Glomerular endothelial cell (primary cell): ENCODE results near the gene EXD3. TPM values are rescaled to one million over a fixed set of nuclear protein-coding genes. Genes with fewer than 3 reads are reported as not detected.

Experiments
- DNase-seq: peaks from one replicate; pipeline ENCODE4 v3.0.0-alpha.2; 2011; ENCODE audit warnings: low read depth, low spot score; ENCODE audit errors: extremely low read depth
- total RNA-seq: library from RNA; depleted of rRNA; stranded (reverse); fragments of >200 nt; gene quantifications from 2 replicates; pipeline ENCODE4 v1.2.3, GENCODE V29; 2015

EXD3 gene
- total RNA-seq, 1 donor from 2014 or later = 32.6 TPM

- no peak for DNase-seq
Measured at GRCh38 chr9:137323531-137324331, 99.2 kb downstream of the EXD3 start.

- DNase-seq = no peak
Measured at GRCh38 chr9:137321726-137322361, 101.1 kb downstream of the EXD3 start.

GRCh38 chr9:137320555-137321384 lies 102.2 kb downstream of the EXD3 start:
- no peak for DNase-seq

GRCh38 chr9:137319739-137320551 lies 103.0 kb downstream of the EXD3 start:
- no peak for DNase-seq

- no peak for DNase-seq
Measured at GRCh38 chr9:137319011-137319738, 103.8 kb downstream of the EXD3 start.

GRCh38 chr9:137318602-137319001 lies 104.4 kb downstream of the EXD3 start:
- no peak for DNase-seq

- DNase-seq = no peak
Measured at GRCh38 chr9:137317718-137318511, 105.0 kb downstream of the EXD3 start.

GRCh38 chr9:137317021-137317717 lies 105.8 kb downstream of the EXD3 start:
- DNase-seq = no peak

- DNase-seq = no peak
Measured at GRCh38 chr9:137316012-137316981, 106.7 kb downstream of the EXD3 start.

- no peak for DNase-seq
Measured at GRCh38 chr9:137315581-137316011, 107.4 kb downstream of the EXD3 start.

GRCh38 chr9:137314561-137315560 lies 108.1 kb downstream of the EXD3 start:
- DNase-seq = no peak

- no peak for DNase-seq
Measured at GRCh38 chr9:137313956-137314560, 108.9 kb downstream of the EXD3 start.

GRCh38 chr9:137313326-137313936 lies 109.5 kb downstream of the EXD3 start:
- no peak for DNase-seq

- DNase-seq = no peak
Measured at GRCh38 chr9:137312852-137313325, 110.1 kb downstream of the EXD3 start.
